K562 (cell line): ENCODE results near the gene PLEKHA1. TPM values are rescaled to one million over a fixed set of nuclear protein-coding genes. Genes with fewer than 3 reads are reported as not detected.

Source experiments
- ATAC-seq: fragments of 200-7000 bp; cut with Tn5 transposase; 3 replicates; pipeline ENCODE4 v1.9.1; 2020; ENCODE audit warnings: moderate library complexity
- BruUV-seq: library from RNA; stranded (reverse); fragments of 400-500 nt; replicated peaks from 2 replicates; lab custom pipeline; 2021; lab: Mats Ljungman, UMichigan
- CTCF ChIA-PET: fragments of 300-600 bp; formaldehyde crosslinking; extraction: SDS; loops from one replicate; lab custom pipeline; 2021; ENCODE audit warnings: low intra/inter-chr PET ratio; lab: Yijun Ruan, JAX
- POLR2A ChIA-PET: fragments of 300-600, 350-650 bp; sonication (Branson Sonifier 250); formaldehyde crosslinking; extraction: SDS; loops from one replicate; lab custom pipeline; 2021; ENCODE audit warnings: antibody characterized with exemption, inconsistent platforms; lab: Yijun Ruan, JAX
- DNase-seq, 4 experiments: peaks; one replicate each; pipeline versions ENCODE4 v3.0.0 to v3.0.0-alpha.2; 2011 to 2018; ENCODE audit warnings: low spot score in 3 of 4, mixed read lengths in 3 of 4; ENCODE audit errors: extremely low read depth in 1 of 4
- FAIRE-seq: peaks from 2 replicates; lab custom pipeline; 2011; peaks lifted over from hg19 to GRCh38; lab: Jason Lieb, UNC
- H2AFZ ChIP-seq: 2 replicates; pipeline ENCODE4 v1.6.0; 2011; ENCODE audit warnings: low read depth, low read length, control low read depth, inconsistent platforms
- H3K27ac ChIP-seq: fragments of 200-600 bp; 3 replicates; pipeline ENCODE4 v1.8.0; 2011; ENCODE audit warnings: low read depth, mild to moderate bottlenecking, control low read depth, inconsistent platforms, low read length, moderate library complexity, mixed read lengths; ENCODE audit errors: extremely low read depth
- H3K27me3 ChIP-seq, 2 experiments: fragments of 300-600 bp in 1 of 2; 2 replicates in 1 of 2; 3 replicates in 1 of 2; pipeline versions ENCODE4 v1.6.0 to v1.8.0; 2011; ENCODE audit warnings: inconsistent platforms in 2 of 2, low read length in 2 of 2, mild to moderate bottlenecking in 1 of 2, mixed read lengths in 1 of 2, moderate library complexity in 1 of 2; ENCODE audit not compliant: control insufficient read depth in 2 of 2, insufficient read depth in 2 of 2
- H3K36me3 ChIP-seq: fragments of 300-600 bp; 3 replicates; pipeline ENCODE4 v1.8.0; 2011; ENCODE audit warnings: mild to moderate bottlenecking, low read length, inconsistent platforms; ENCODE audit not compliant: control insufficient read depth, insufficient read depth
- H3K4me1 ChIP-seq, 2 experiments: fragments of 200-600 bp in 1 of 2; replicated peaks in 1 of 2; 2 replicates in 1 of 2; 3 replicates in 1 of 2; pipeline versions ENCODE4 v1.5.1 to v1.8.0; 2011; ENCODE audit warnings: inconsistent platforms in 2 of 2, low read length in 2 of 2, mild to moderate bottlenecking in 1 of 2, mixed read lengths in 1 of 2, moderate library complexity in 1 of 2; ENCODE audit not compliant: control insufficient read depth in 2 of 2, insufficient read depth in 2 of 2
- H3K4me2 ChIP-seq: 2 replicates; pipeline ENCODE4 v1.6.1; 2011; ENCODE audit warnings: low read length, control low read depth, inconsistent platforms, mixed read lengths; ENCODE audit not compliant: insufficient read depth
- H3K4me3 ChIP-seq: fragments of 200-600 bp; sonication (generic), shearing (Covaris generic); 2 replicates; pipeline ENCODE4 v1.5.1; 2016; ENCODE audit warnings: control low read depth, inconsistent platforms
- H3K79me2 ChIP-seq: fragments of 200-600 bp; 3 replicates; pipeline ENCODE4 v1.8.0; 2011; ENCODE audit warnings: low read length, inconsistent platforms; ENCODE audit not compliant: control insufficient read depth, insufficient read depth
- H3K9ac ChIP-seq, 2 experiments: 2 replicates each; pipeline versions ENCODE4 v1.6.0 to v1.6.1; 2011; ENCODE audit warnings: low read depth in 2 of 2, low read length in 2 of 2, control low read depth in 1 of 2, inconsistent platforms in 1 of 2, mild to moderate bottlenecking in 1 of 2, mixed read lengths in 1 of 2; ENCODE audit not compliant: insufficient read depth in 1 of 2
- H3K9me1 ChIP-seq: one replicate; pipeline ENCODE4 v1.6.0; 2011; ENCODE audit warnings: inconsistent platforms, mild to moderate bottlenecking, low read length, moderate library complexity; ENCODE audit not compliant: control insufficient read depth, insufficient read depth
- H3K9me3 ChIP-seq: replicated peaks from 2 replicates; pipeline ENCODE4 v1.5.1; 2011; ENCODE audit warnings: low read depth, low read length, inconsistent platforms; ENCODE audit not compliant: control insufficient read depth, insufficient read depth
- H4K20me1 ChIP-seq: replicated peaks from 2 replicates; pipeline ENCODE4 v1.6.1; 2011; ENCODE audit warnings: low read length, inconsistent platforms, mixed read lengths; ENCODE audit not compliant: control insufficient read depth, insufficient read depth
- HDAC3 ChIP-seq: fragments of 450-650 bp; IDR thresholded peaks from 2 replicates; pipeline ENCODE4 v1.6.1; 2018; ENCODE audit warnings: borderline replicate concordance, mild to moderate bottlenecking, moderate library complexity; ENCODE audit not compliant: partially characterized antibody
- SMAD2 ChIP-seq: fragments of 150-350 bp; IDR thresholded peaks from 2 replicates; pipeline ENCODE4 v1.6.1; 2014; ENCODE audit warnings: low read depth, mild to moderate bottlenecking, low read length
- ZFP36 ChIP-seq: fragments of 150-350 bp; IDR thresholded peaks from 2 replicates; pipeline ENCODE4 v1.6.1; 2018; ENCODE audit warnings: low read length, low read depth; ENCODE audit not compliant: partially characterized antibody
- ZNF696 ChIP-seq: fragments of 250-450 bp; sonication (Bioruptor Pico); conservative IDR thresholded peaks from 2 replicates; pipeline ENCODE4 v1.4.0; 2020; ENCODE audit warnings: mild to moderate bottlenecking, moderate library complexity
- WGBS: fragments of 100-300 bp; shearing (Covaris generic); methylation state at CpG from one replicate; pipeline ENCODE4 v1.1.6; 2016; ENCODE audit warnings: low coverage, mixed read lengths; ENCODE audit not compliant: insufficient coverage; ENCODE audit errors: missing lambda C conversion rate; 5-methylcytosine and 5-hydroxymethylcytosine counted together
- in situ Hi-C: fragments of 300-500 bp; cut with MboI; formaldehyde crosslinking; loops from 4 replicates; pipeline ENCODE4 v1.15.0; 2018; ENCODE audit warnings: inconsistent platforms, mixed read lengths
- intact Hi-C: fragments of 100-400 bp; cut with micrococcal nuclease; formaldehyde crosslinking; loops from 2 replicates; pipeline ENCODE4 v1.14.2; 2022
- polyA plus RNA-seq, 8 experiments: library from polyadenylated mRNA; depleted of rRNA in 4 of 8; stranded (reverse) in 5 of 8; unstranded in 3 of 8; fragments of >200 nt; fragmentation: Nextera tagmentation in 2 of 8; fragmentation: Illumina TruSeq in 1 of 8; extraction: Ambion mirVana in 2 of 8; extraction: Trizol in 1 of 8; gene quantifications; 2 replicates each; pipeline versions ENCODE4 v1.2.1 to v1.2.3, GENCODE V29; 2011 to 2014; ENCODE audit warnings: inconsistent platforms in 1 of 8, missing spikeins in 1 of 8
- total RNA-seq, 7 experiments: library from RNA; depleted of rRNA in 6 of 7; stranded (reverse); fragments of >200 nt in 6 of 7; fragmentation: Illumina TruSeq in 2 of 7; extraction: Trizol in 2 of 7; gene quantifications; 2 replicates each; pipeline versions ENCODE4 v1.2.1 to v1.2.3, GENCODE V29; 2011 to 2021; ENCODE audit warnings: low replicate concordance in 1 of 7
- TF ChIP-seq, protein P1 (sequence below): conservative IDR thresholded peaks from 2 replicates; pipeline ENCODE4 v1.6.1; 2011; ENCODE audit warnings: low read depth, mild to moderate bottlenecking, low read length; ENCODE audit not compliant: control insufficient read depth
- TF ChIP-seq, protein P2 (sequence below), 2 experiments: fragments of 450-650 bp; IDR thresholded peaks; 2 replicates each; pipeline ENCODE4 v1.6.1; 2018; ENCODE audit warnings: mild to moderate bottlenecking in 2 of 2, low read depth in 1 of 2; ENCODE audit not compliant: partially characterized antibody in 2 of 2

The PLEKHA1 gene
- total and polyA plus RNA-seq, 9 of the 15 experiments (the other 6 are each of a cell fraction or from before 2014, with no cell fraction given): 0.05 to 4.7 (median 1.0) TPM

DNA sequence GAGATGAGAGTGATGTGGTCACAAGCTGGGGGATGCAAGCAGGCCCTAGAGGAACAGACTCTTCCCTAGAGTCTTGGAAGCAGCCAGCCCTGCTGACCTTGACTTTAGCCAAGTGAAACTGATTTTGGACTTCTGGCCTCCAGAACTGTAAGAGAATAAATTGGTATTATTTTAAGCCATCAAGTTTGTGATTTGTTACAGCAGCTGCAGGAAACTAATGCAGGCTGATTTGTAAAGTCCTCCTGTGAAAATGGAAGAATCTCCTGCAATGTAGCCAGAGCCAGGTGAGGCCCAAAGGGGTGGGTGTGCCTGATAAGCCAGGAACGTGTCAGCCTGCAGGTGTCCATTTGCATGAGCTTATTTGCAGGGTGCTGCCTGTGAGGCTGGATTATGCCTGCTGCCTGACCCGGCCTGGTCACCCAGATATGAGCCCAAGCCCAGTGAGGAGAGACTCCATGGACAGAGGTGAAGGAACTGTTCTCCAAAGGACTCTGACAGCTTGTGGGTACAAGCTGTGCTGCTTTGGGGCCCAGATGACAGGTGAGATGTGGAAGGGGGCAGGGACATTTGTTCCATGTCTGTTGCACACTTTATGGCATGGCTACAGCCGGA lies 24.6 kb upstream of the PLEKHA1 start (continued):
- TF ChIP-seq, protein P1, sequence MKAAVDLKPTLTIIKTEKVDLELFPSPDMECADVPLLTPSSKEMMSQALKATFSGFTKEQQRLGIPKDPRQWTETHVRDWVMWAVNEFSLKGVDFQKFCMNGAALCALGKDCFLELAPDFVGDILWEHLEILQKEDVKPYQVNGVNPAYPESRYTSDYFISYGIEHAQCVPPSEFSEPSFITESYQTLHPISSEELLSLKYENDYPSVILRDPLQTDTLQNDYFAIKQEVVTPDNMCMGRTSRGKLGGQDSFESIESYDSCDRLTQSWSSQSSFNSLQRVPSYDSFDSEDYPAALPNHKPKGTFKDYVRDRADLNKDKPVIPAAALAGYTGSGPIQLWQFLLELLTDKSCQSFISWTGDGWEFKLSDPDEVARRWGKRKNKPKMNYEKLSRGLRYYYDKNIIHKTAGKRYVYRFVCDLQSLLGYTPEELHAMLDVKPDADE: no peak

DNA sequence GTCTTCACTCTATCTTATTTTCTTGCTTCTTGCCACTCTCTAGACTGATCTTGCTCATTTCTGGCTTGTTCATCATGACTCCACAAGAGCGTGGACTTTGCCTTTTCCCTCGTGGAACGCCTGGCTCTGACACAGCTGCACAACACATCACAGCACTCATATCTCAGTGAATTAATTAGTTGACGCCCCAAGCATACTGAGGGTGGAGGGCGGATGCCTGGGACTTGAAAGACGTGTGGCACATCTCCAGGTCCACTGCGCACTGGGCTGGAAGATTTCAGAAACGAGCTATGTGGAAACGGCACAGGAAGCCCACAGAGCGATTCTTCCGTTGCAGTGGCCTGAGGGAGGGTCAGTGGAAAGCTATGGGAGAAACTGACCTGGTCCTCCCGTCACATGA lies 23.6 kb upstream of the PLEKHA1 start:
- WGBS: 0% methylated on average over 11 of the region's 12 CpGs
- ATAC-seq: no peak
- in situ Hi-C loops: no loop called here
- TF ChIP-seq, protein P2, sequence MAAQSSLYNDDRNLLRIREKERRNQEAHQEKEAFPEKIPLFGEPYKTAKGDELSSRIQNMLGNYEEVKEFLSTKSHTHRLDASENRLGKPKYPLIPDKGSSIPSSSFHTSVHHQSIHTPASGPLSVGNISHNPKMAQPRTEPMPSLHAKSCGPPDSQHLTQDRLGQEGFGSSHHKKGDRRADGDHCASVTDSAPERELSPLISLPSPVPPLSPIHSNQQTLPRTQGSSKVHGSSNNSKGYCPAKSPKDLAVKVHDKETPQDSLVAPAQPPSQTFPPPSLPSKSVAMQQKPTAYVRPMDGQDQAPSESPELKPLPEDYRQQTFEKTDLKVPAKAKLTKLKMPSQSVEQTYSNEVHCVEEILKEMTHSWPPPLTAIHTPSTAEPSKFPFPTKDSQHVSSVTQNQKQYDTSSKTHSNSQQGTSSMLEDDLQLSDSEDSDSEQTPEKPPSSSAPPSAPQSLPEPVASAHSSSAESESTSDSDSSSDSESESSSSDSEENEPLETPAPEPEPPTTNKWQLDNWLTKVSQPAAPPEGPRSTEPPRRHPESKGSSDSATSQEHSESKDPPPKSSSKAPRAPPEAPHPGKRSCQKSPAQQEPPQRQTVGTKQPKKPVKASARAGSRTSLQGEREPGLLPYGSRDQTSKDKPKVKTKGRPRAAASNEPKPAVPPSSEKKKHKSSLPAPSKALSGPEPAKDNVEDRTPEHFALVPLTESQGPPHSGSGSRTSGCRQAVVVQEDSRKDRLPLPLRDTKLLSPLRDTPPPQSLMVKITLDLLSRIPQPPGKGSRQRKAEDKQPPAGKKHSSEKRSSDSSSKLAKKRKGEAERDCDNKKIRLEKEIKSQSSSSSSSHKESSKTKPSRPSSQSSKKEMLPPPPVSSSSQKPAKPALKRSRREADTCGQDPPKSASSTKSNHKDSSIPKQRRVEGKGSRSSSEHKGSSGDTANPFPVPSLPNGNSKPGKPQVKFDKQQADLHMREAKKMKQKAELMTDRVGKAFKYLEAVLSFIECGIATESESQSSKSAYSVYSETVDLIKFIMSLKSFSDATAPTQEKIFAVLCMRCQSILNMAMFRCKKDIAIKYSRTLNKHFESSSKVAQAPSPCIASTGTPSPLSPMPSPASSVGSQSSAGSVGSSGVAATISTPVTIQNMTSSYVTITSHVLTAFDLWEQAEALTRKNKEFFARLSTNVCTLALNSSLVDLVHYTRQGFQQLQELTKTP (IDR thresholded peaks at IDR 0.05; ENCODE audit: low read depth in 1 of 2, partially characterized antibody in 2 of 2): no peak
- TF ChIP-seq HDAC3: no peak
- no peak for TF ChIP-seq ZFP36
- TF ChIP-seq ZNF696 (CRISPR knock-in tag): no peak
- TF ChIP-seq SMAD2: no peak

More for the DNA sequence above, 23.6 kb upstream of the PLEKHA1 start:
- peaks cover 0 to 6% of the 10 kb centered on the region in 2 experiments; a peak in 1 of 5 replicates for H3K27me3 ChIP-seq
- intact Hi-C loops: no loop called here
- H3K36me3 ChIP-seq: no peaks in the 10 kb centered on the region
- no peaks in the 10 kb centered on the region for H3K9me3 ChIP-seq
- no peaks in the 10 kb centered on the region for H3K79me2 ChIP-seq
- DNase-seq (no peak), FAIRE-seq (no peak)
- no peak overlapping the region for H2AFZ ChIP-seq
- H3K4me2 ChIP-seq: no peak overlapping the region
- H4K20me1 ChIP-seq: no peaks in the 10 kb centered on the region
- no peak overlapping the region for H3K4me3 ChIP-seq
- CTCF ChIA-PET: no interaction called here
- POLR2A ChIA-PET: no interaction called here
- no peaks in the 10 kb centered on the region for H3K9me1 ChIP-seq
- H3K4me1 ChIP-seq: no peaks in the 10 kb centered on the region
- no peak overlapping the region for H3K9ac ChIP-seq
- no TSS peak for BruUV-seq
- no peak overlapping the region for H3K27ac ChIP-seq
